Muscle of leg (tissue), 11 donors: ENCODE results near the gene RRH. TPM values are rescaled to one million over a fixed set of nuclear protein-coding genes. Genes with fewer than 3 reads are reported as not detected.
"Not testable (repeated sequence)": the region's sequence is repeated elsewhere in the genome, so short reads cannot be mapped to it uniquely, and the experiment has no call there.

Experiments used
- DNase-seq: peaks from one replicate; pipeline ENCODE4 v3.0.0; 2013
- H3K27ac ChIP-seq: one replicate; pipeline ENCODE4 v1.5.1; 2013; ENCODE audit warnings: mild to moderate bottlenecking, low read length, control low read depth
- H3K27me3 ChIP-seq: one replicate; pipeline ENCODE4 v1.6.1; 2013; ENCODE audit warnings: low read length; ENCODE audit not compliant: control insufficient read depth, insufficient read depth
- H3K36me3 ChIP-seq: one replicate; pipeline ENCODE4 v1.6.1; 2013; ENCODE audit warnings: low read length; ENCODE audit not compliant: control insufficient read depth, insufficient read depth
- H3K4me1 ChIP-seq: one replicate; pipeline ENCODE4 v1.6.1; 2013; ENCODE audit warnings: low read length; ENCODE audit not compliant: control insufficient read depth, insufficient read depth
- H3K4me3 ChIP-seq: one replicate; pipeline ENCODE4 v1.5.1; 2013; ENCODE audit warnings: low read length, control low read depth
- H3K9me3 ChIP-seq: replicated peaks from 2 replicates; pipeline ENCODE4 v1.6.1; 2013; ENCODE audit warnings: low read depth, low read length; ENCODE audit not compliant: control insufficient read depth
- WGBS: methylation state at CpG from one replicate; pipeline ENCODE4 v1.1.5; 2013; ENCODE audit warnings: missing lambda C conversion rate; ENCODE audit not compliant: insufficient coverage; 5-methylcytosine and 5-hydroxymethylcytosine counted together
- polyA plus RNA-seq, 8 donors: library from polyadenylated mRNA; unstranded; fragments of 120-200 nt; gene quantifications; one replicate each; pipeline versions ENCODE4 v1.2.1 to v1.2.3, GENCODE V29; 2013; ENCODE audit warnings: inconsistent platforms in 1 of 8, low replicate concordance in 1 of 8; ENCODE audit not compliant: insufficient read length in 8 of 8, insufficient read depth in 1 of 8
- total RNA-seq: library from RNA; stranded (reverse); fragments of 120-200 nt; gene quantifications from one replicate; pipeline ENCODE4 v1.2.4, GENCODE V29; 2013

The RRH gene
- total and polyA plus RNA-seq, 9 donors: 0.11 to 0.36 (median 0.19) TPM

GRCh38 chr4:109872065-109872464, 44.3 kb downstream of the RRH start:
- Histone ChIP-seq H3K27ac (no peak overlapping the region), H3K4me1 (no peaks in the 10 kb centered on the region), H3K4me3 (no peak overlapping the region), H3K9me3 (no peaks in the 10 kb centered on the region), H3K27me3 (no peaks in the 10 kb centered on the region), H3K36me3 (no peaks in the 10 kb centered on the region)
- no peak for DNase-seq
- 86% methylated on average over 1 of the region's 2 CpGs for WGBS

- Histone ChIP-seq H3K36me3 (no peaks in the 10 kb centered on the region), H3K4me1 (no peaks in the 10 kb centered on the region), H3K9me3 (no peaks in the 10 kb centered on the region), H3K4me3 (no peak overlapping the region), H3K27me3 (no peaks in the 10 kb centered on the region), H3K27ac (no peak overlapping the region)
- DNase-seq: no peak
- whole genome bisulfite sequencing: 92% methylated on average over 4 of the region's 6 CpGs
Observed at GRCh38 chr4:109872950-109873656, 45.3 kb downstream of the RRH start.

- Histone ChIP-seq H3K4me1 (no peaks in the 10 kb centered on the region), H3K9me3 (no peaks in the 10 kb centered on the region), H3K4me3 (no peak overlapping the region), H3K36me3 (no peaks in the 10 kb centered on the region), H3K27me3 (no peaks in the 10 kb centered on the region), H3K27ac (no peak overlapping the region)
- no peak for DNase-seq
- WGBS: 55% methylated on average over 5 of the region's 11 CpGs
Observed at GRCh38 chr4:109873791-109874514, 46.2 kb downstream of the RRH start.

- Histone ChIP-seq H3K27ac (no peak overlapping the region), H3K9me3 (no peaks in the 10 kb centered on the region), H3K4me1 (no peaks in the 10 kb centered on the region), H3K36me3 (no peaks in the 10 kb centered on the region), H3K4me3 (no peak overlapping the region), H3K27me3 (peaks cover under 1% of the 10 kb centered on the region)
- no peak for DNase-seq
- WGBS: 63% methylated on average over 1 of the region's 1 CpG
Observed at GRCh38 chr4:109875106-109875505, 47.3 kb downstream of the RRH start.

- not testable (repeated sequence) for H3K4me1 ChIP-seq, H3K4me3 ChIP-seq, DNase-seq, H3K27me3 ChIP-seq, H3K27ac ChIP-seq, H3K36me3 ChIP-seq, H3K9me3 ChIP-seq
- no CpG with 5 or more reads among the region's 2 CpGs for WGBS
Observed at GRCh38 chr4:109875553-109875952, 47.8 kb downstream of the RRH start.

GRCh38 chr4:109876634-109877265, 49.0 kb downstream of the RRH start:
- DNase-seq: no peak
- Histone ChIP-seq H3K27ac (no peak overlapping the region), H3K4me1 (no peaks in the 10 kb centered on the region), H3K27me3 (peaks cover 3% of the 10 kb centered on the region), H3K4me3 (no peak overlapping the region), H3K9me3 (no peaks in the 10 kb centered on the region), H3K36me3 (no peaks in the 10 kb centered on the region)
- no CpG with 5 or more reads among the region's 2 CpGs for WGBS

- Histone ChIP-seq H3K27ac (no peak overlapping the region), H3K4me3 (no peak overlapping the region), H3K27me3 (peaks cover 3% of the 10 kb centered on the region), H3K36me3 (no peaks in the 10 kb centered on the region), H3K4me1 (no peaks in the 10 kb centered on the region), H3K9me3 (no peaks in the 10 kb centered on the region)
- no peak for DNase-seq
- no CpG with 5 or more reads among the region's 3 CpGs for WGBS
Observed at GRCh38 chr4:109877400-109877799, 49.6 kb downstream of the RRH start.

- Histone ChIP-seq H3K4me1 (no peaks in the 10 kb centered on the region), H3K27me3 (peaks cover 3% of the 10 kb centered on the region), H3K9me3 (no peaks in the 10 kb centered on the region), H3K27ac (no peak overlapping the region), H3K36me3 (no peaks in the 10 kb centered on the region), H3K4me3 (no peak overlapping the region)
- no CpG with 5 or more reads among the region's 2 CpGs for WGBS
- DNase-seq: no peak
Observed at GRCh38 chr4:109878355-109878754, 50.6 kb downstream of the RRH start.

- no peaks in the 10 kb centered on the region for H3K36me3 ChIP-seq
- no peaks in the 10 kb centered on the region for H3K4me1 ChIP-seq
- peak; percentile 25 for DNase-seq
- H3K27me3 ChIP-seq: peaks cover 3% of the 10 kb centered on the region
- H3K9me3 ChIP-seq: no peaks in the 10 kb centered on the region
- H3K27ac ChIP-seq: no peak overlapping the region
- H3K4me3 ChIP-seq: no peak overlapping the region
- WGBS: 76% methylated on average over 12 of the region's 12 CpGs
Observed at GRCh38 chr4:109879081-109879480, 51.3 kb downstream of the RRH start.

- WGBS: 92% methylated on average over 6 of the region's 7 CpGs
- Histone ChIP-seq H3K4me3 (no peak overlapping the region), H3K4me1 (no peaks in the 10 kb centered on the region), H3K27ac (no peak overlapping the region), H3K9me3 (no peaks in the 10 kb centered on the region), H3K36me3 (no peaks in the 10 kb centered on the region), H3K27me3 (peaks cover 3% of the 10 kb centered on the region)
- DNase-seq: no peak
Observed at GRCh38 chr4:109879636-109880314, 52.0 kb downstream of the RRH start.
